Activated T-cell treated with anti-CD3 and anti-CD28 coated beads, Interleukin-2, amount 50 U/mL, for 48 hours (primary cell): ENCODE measurements around the gene ZDHHC12.

Source experiments
- DNase-seq, 2 experiments: peaks; one replicate each; pipeline ENCODE4 v3.0.0-alpha.2; 2020

ZDHHC12 gene

GRCh38 chr9:128723866-128724743 is at the start of gene ZDHHC12:
ZDHHC12 (minus strand) TSS chr9:128724127; CDS start chr9:128724093, 34 bp downstream.
- DNase-seq = peak; percentile 99

DNA sequence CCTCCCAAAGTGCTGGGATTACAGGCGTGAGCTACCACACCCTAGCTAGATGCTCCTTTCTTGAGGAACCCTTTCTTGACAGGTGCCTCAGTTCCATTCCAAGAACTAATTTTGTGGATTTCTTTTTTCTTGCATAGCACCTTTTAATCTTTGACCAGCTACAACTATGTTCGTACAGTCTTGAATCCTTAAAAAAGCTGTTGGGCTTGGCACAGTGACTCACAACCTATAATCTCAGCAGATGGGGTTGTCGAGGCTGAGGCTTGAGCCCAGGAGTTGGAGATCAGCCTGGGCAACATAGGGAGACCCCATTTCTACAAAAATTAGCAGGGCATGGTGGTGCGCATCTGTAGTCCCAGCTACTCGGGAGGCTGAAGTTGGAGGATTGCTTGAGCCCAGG is 49.1 kb upstream of the ZDHHC12 start:
- no peak for DNase-seq

GRCh38 chr9:128771745-128772519 is 48.0 kb upstream of the ZDHHC12 start, which contains the start of gene ZER1:
ZER1 (minus strand) TSS chr9:128771927; CDS start chr9:128755565, 16,362 bp downstream.
- peak; percentile 95 to 96 for DNase-seq

DNA sequence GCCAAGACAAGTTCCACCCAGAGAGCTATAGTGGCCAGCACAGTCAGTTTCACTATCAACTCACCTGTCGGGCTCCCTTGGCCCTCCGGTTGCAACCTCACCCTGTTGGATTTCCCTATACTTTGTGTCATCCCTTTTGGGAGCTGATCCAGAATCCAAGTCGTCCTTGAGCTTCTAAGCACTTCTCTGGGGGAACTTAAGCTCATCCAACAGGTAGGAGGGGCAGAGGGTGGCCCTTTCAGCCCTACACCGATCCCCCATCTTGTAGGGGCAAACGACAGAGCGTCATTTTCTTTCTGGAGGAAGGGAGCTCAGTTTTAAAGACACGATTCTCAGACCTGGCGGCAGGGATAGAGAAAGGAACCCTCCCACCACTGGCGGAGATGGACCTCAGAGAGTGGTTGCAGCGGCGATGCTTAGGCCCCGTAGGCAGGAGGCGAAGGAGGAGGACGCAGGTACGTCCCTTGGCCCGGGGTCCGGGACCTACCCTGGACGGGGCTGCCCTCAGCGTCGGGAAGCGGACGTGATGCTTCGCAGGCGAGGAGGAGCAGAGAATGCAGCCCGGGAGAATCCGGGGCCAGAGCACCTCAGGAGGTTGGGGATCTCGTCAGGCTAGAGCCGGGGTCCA is 47.3 kb upstream of the ZDHHC12 start:
- DNase-seq = no peak

DNA sequence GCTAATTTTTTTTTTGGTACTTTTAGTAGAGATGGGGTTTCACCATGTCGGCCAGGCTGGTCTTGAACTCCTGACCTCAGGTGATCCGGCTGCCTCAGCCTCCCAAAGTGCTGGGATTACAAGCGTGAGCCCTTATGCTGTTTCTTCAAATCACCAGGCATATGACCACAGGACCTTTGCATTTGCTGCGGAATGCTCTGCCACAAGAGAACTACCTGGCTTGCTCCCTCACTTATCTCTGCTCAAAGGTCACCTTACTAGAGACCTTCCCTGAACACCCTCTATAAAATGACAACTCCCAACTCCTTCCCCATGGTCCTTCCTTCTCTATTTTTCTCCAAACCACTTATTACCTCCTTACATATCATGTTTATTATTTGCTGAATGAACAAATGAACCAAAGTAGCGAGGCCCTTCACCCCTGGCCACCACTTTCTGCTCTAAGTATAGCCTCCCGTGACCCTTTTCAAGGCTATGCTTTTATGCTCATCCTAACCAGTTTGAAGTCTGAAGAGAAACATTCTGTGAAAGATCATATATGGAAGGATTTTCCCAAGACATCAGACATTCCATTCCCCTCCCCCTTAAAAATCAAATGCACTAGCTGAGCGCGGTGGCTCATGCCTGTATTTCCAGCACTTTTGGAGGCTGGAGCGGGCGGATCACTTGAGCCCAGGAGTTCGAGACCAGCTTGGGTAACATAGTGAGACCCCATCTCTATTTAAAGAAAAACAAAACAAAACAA is 46.5 kb upstream of the ZDHHC12 start:
- DNase-seq = no peak

DNA sequence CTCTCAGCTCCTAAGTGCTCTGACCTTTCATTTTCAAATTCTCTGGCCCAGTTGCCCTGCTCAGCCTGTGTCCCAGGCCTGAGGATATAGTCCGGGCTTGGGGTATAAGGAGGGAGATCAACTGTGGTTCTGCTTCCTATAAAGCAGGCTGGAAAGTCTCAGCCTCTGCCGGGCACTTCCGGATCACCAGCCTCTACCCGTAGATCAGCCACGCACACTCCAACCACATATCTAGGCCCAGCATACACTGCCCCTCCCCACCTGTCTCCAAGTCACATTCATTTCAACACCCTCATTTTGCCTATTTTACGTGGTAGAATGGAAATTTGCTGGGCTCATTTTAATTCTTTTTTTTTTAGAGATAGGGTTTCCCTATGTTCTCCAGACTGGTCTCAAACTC is 44.7 kb upstream of the ZDHHC12 start:
- DNase-seq = no peak

GRCh38 chr9:128765499-128765898 is 41.6 kb upstream of the ZDHHC12 start:
- no peak for DNase-seq

DNA sequence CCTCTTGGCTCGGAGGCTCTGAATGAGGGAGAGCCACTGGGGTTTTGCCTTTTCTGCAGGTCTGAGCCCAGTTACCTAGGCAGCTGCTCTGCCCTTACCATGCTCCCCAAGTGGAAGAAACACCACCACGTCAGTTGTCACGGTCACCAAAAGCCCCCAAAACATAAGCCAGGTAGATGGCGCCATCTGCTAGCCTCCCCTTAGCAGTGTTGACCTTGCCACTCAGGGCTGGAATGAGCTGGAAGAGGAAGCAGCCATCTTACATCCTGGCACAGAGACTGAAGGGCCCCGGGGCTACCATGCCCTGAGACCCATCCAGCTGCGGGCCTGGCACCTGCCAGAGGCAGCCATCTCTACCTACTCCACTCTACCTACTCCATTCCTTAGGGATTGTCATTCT is 40.4 kb upstream of the ZDHHC12 start:
- no peak for DNase-seq

DNA sequence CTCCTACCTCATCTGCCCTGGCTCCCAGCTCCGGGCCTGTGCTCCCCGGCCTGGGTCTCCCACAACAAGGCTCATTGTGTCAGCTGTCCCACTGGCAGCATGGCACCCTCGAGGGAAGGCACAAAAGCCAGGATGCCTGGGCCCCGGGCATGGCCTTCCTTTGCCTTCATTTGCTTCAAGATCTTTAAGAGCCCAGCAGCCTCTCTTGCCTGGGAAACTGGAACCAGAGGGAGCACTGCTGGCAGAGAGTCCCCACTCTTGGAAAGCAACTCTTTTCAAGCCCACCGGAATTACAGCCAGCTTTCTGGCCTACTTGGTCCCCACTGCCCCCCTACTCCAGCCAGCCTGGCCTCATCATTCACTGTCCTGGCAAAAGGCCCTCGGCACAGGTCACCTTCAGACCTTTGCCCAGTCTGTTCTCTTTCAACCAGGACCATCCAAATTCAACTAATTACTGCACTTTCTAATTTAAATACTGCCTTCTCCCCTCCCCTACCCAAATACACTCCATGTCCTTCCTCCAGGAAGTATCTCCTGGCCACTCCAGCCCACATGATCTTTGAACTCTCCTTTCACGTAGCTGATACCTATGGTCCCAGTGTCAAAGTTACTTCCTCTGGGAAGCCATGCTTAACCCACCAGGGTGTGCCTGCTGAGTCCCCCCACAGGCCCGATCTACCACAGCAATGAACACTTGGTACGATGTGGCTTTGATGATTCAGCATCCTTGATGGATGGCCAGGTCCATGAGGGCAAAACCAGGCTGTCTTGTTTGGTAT is 38.9 kb upstream of the ZDHHC12 start:
- no peak for DNase-seq

DNA sequence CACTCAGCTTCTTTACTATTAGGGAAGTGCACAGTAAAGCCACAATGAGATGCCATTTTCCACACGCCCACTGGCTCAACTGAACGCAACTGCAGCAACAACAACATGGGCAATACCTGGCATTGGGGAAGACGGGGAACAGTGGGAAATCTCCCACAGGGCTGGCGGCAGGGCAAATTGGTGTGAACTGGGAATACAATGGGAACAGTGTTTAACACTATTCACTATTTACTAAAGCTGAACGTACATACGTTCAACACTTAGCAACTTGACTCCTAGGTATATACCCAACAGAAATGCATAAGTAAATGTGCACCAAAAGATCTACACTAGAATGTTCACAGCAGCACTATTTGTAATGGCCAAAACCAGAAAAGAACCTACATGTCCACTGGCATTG is 33.7 kb upstream of the ZDHHC12 start:
- no peak for DNase-seq

DNA sequence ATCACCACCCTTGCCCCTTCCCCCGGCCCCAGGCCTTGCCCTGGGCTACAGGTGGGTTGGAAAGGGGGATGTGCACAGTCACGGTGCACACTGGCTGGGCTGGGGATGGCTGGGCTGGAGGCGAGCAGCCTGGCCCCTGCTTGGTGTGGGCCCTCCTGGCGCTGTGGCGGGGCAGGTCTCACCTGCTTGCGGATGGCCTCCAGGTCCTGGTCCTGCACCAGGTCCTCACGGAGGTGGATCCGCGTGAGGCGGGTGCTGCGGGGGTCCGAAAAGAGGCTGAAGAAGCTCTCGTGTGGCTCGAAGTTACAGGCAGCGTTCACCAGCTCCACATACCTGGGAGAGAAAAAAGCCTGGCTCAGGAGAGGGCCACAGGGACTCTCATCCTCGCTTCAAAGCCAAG is 29.7 kb upstream of the ZDHHC12 start:
- no peak for DNase-seq

- no peak for DNase-seq
Measured at GRCh38 chr9:128750926-128751595, 27.1 kb upstream of the ZDHHC12 start.

GRCh38 chr9:128747241-128747640 is 23.3 kb upstream of the ZDHHC12 start:
- no peak for DNase-seq

- DNase-seq = no peak
Measured at GRCh38 chr9:128743421-128743820, 19.5 kb upstream of the ZDHHC12 start.

- DNase-seq = no peak
Measured at GRCh38 chr9:128742401-128742800, 18.5 kb upstream of the ZDHHC12 start.

- DNase-seq = no peak
Measured at GRCh38 chr9:128735373-128735772, 11.4 kb upstream of the ZDHHC12 start.

DNA sequence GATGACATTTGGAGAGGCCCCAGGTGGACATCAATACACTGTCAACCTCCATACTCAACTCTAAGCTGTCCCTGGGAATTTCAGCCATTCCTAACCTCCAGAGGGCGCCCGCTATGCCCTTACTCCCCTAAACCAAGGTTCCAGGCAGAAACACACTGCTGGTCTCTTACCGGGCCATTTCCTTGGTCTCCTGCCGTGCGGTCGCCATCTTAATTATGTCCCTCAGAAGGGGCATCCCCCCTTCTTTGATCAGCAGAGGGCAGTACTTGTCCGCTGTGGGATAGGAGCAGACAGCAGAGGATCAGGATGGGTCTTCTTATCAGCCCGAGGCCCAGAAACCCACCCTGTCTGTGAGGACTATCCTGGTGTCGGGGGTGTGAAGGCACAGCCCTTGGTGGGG is 9.3 kb upstream of the ZDHHC12 start:
- DNase-seq = peak in 1 of 2 experiments; percentile 41

DNA sequence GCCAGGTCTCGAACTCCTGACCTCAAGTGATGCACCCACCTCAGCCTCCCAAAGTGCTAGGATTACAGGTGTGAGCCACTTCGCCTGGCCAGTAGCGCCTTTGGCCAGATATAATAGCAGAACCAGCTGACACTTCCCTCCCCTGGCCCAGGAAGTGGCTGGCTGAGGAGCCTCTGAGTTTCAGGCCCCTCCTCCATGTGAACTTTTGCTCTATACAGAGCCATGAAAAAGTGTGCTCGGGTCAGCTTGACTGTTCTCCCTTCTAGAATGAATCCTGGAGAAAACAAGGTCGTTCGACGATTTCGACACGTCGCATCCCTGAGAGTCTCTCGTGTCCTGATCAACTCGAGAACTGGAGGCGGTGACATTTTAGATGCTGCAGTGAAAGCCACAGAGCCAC is 8.6 kb upstream of the ZDHHC12 start:
- DNase-seq = no peak

- no peak for DNase-seq
Measured at GRCh38 chr9:128731691-128732090, 7.8 kb upstream of the ZDHHC12 start.

DNA sequence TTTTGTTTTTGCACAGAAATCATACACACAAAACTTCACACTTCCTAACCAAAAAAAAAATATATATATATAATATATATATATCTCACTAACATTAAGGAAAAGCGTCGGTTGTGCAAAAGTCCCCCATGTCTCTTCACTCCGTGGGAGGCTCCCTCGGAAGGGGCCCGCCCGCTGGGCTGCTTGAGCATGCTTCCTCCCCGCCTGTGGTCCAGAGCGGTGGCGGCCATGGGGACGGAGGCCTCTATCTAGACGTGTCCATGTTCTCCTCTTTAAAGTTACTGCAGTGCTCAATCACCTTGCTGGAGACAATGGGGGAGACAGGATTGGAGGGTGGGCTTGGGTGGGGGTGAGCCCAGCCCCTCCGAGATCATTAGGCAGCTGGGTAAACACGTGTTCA is 7.2 kb upstream of the ZDHHC12 start:
- no peak for DNase-seq

DNA sequence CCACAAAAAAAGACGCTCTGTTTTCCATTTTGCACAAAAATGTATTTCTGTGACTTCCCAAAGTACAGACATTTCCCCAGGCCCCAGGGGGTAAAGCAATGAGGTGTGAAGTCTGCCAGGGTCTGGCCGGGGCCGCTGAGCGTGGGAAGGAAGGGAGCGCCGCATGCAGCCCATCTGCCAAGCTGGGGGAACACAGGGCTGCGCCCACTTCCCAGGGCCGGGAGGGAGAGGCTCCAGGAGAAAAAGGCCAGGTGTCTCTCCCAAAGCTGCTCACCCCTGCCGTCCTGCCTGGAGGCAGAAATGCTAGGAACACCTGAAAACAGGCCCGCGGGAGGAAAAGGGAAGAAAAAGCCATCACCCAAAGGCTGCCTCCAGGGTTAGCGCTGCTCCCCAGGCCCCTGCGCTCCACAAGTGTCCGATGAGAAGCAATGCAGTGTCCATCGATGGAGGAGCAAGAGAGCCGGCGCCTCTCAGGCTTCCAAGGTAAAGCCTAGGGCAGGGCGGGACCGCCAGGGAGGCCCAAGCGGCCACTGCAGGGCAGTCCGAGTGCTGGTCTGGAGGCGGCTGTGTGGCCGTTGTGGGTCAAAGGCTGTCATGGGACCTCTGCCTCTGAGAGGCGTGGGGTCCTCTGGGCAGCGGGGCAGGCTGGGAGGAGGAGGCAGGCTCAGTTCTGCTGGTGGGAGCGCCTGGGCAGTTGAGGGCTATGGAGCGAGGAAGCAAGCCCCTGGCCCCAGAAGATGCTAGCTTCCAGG is 6.0 kb upstream of the ZDHHC12 start:
- no peak for DNase-seq
